H1 (cell line): ENCODE measurements around the gene CP. TPM values are rescaled to one million over a fixed set of nuclear protein-coding genes. Genes with fewer than 3 reads are reported as not detected.

Experiments
- CTCF ChIA-PET: fragments of 300-600 bp; sonication (Branson Sonifier 250); formaldehyde crosslinking; loops from one replicate; lab custom pipeline; 2021; ENCODE audit not compliant: partially characterized antibody; lab: Charles Lee
- POLR2A ChIA-PET: fragments of 300-600 bp; sonication (Branson Sonifier 250); formaldehyde crosslinking; loops from one replicate; lab custom pipeline; 2021; ENCODE audit warnings: inconsistent platforms; ENCODE audit not compliant: partially characterized antibody; lab: Charles Lee
- DNase-seq, 2 experiments: peaks; one replicate each; pipeline versions ENCODE4 v3.0.0 to v3.0.0-alpha.2; 2010 to 2022; ENCODE audit warnings: low spot score in 2 of 2, low read depth in 1 of 2, mixed read lengths in 1 of 2
- FAIRE-seq: peaks from 2 replicates; lab custom pipeline; 2011; peaks lifted over from hg19 to GRCh38; lab: Jason Lieb, UNC
- H2AFZ ChIP-seq: 2 replicates; pipeline ENCODE4 v1.8.1; 2012; ENCODE audit warnings: low read length, inconsistent platforms
- H2AK5ac ChIP-seq: 2 replicates; pipeline ENCODE4 v1.6.1; 2013; ENCODE audit warnings: low read depth, low read length
- H2BK120ac ChIP-seq: replicated peaks from 2 replicates; pipeline ENCODE3; 2013; ENCODE audit warnings: low read depth, low read length, inconsistent platforms
- H2BK12ac ChIP-seq: 2 replicates; pipeline ENCODE4 v1.6.1; 2013; ENCODE audit warnings: low read depth, low read length
- H2BK15ac ChIP-seq: 2 replicates; pipeline ENCODE4 v1.6.1; 2013; ENCODE audit warnings: low read length
- H2BK20ac ChIP-seq: 2 replicates; pipeline ENCODE4 v1.6.1; 2013; ENCODE audit warnings: low read length
- H2BK5ac ChIP-seq: 2 replicates; pipeline ENCODE4 v1.6.1; 2013; ENCODE audit warnings: low read depth, low read length
- H3K14ac ChIP-seq: 2 replicates; pipeline ENCODE4 v1.6.1; 2013; ENCODE audit warnings: inconsistent platforms; ENCODE audit not compliant: insufficient read length
- H3K18ac ChIP-seq: 2 replicates; pipeline ENCODE4 v1.6.1; 2013; ENCODE audit warnings: low read length; ENCODE audit errors: extremely low read depth
- H3K23ac ChIP-seq: 2 replicates; pipeline ENCODE4 v1.6.1; 2013; ENCODE audit warnings: inconsistent platforms; ENCODE audit not compliant: insufficient read length
- H3K23me2 ChIP-seq: 2 replicates; pipeline ENCODE4 v1.6.1; 2013; ENCODE audit warnings: low read depth, low read length
- H3K27ac ChIP-seq: 2 replicates; pipeline ENCODE4 v1.6.1; 2011; ENCODE audit warnings: low read depth, low read length, inconsistent platforms
- H3K27me3 ChIP-seq, 4 experiments: replicated peaks in 1 of 4; 1 replicate in 1 of 4; 2 replicates in 3 of 4; pipeline versions ENCODE4 v1.6.1 to v1.8.1; 2011 to 2013; ENCODE audit warnings: low read length in 3 of 4, mild to moderate bottlenecking in 3 of 4, inconsistent platforms in 2 of 4, mixed read lengths in 2 of 4, moderate library complexity in 1 of 4; ENCODE audit not compliant: control insufficient read depth in 3 of 4, insufficient read depth in 3 of 4; ENCODE audit errors: extremely low read depth in 1 of 4
- H3K36me3 ChIP-seq, 4 experiments: 2 replicates each; pipeline versions ENCODE4 v1.6.1 to v1.8.1; 2011 to 2013; ENCODE audit warnings: mild to moderate bottlenecking in 4 of 4, low read length in 3 of 4, moderate library complexity in 2 of 4, control low read depth in 1 of 4, inconsistent platforms in 1 of 4; ENCODE audit not compliant: insufficient read depth in 4 of 4, control insufficient read depth in 2 of 4
- H3K4ac ChIP-seq: replicated peaks from 2 replicates; pipeline ENCODE3; 2013; ENCODE audit warnings: low read length, low read depth, mixed read lengths, inconsistent platforms; ENCODE audit not compliant: insufficient read length
- H3K4me1 ChIP-seq, 4 experiments: replicated peaks in 1 of 4; 1 replicate in 1 of 4; 2 replicates in 3 of 4; pipeline versions ENCODE4 v1.6.1 to v1.8.1; 2011 to 2013; ENCODE audit warnings: low read length in 3 of 4, inconsistent platforms in 2 of 4, mixed read lengths in 1 of 4; ENCODE audit not compliant: insufficient read depth in 4 of 4, control insufficient read depth in 3 of 4
- H3K4me2 ChIP-seq, 2 experiments: 2 replicates each; pipeline versions ENCODE4 v1.6.1 to v1.8.1; 2011 to 2013; ENCODE audit warnings: low read depth in 2 of 2, low read length in 2 of 2, control low read depth in 1 of 2, inconsistent platforms in 1 of 2, mild to moderate bottlenecking in 1 of 2; ENCODE audit not compliant: insufficient read depth in 1 of 2
- H3K4me3 ChIP-seq, 4 experiments: fragments of 200-600, 300-600 bp in 1 of 4; sonication (generic), shearing (Covaris generic), sonication (Bioruptor Twin) in 1 of 4; 2 replicates each; pipeline versions ENCODE4 v1.5.1 to v1.8.1; 2011 to 2016; ENCODE audit warnings: low read length in 4 of 4, low read depth in 3 of 4, control low read depth in 2 of 4, inconsistent platforms in 2 of 4, mild to moderate bottlenecking in 2 of 4, mixed read lengths in 1 of 4, moderate library complexity in 1 of 4; ENCODE audit not compliant: insufficient read depth in 2 of 4; ENCODE audit errors: extremely low read depth in 1 of 4
- H3K56ac ChIP-seq: replicated peaks from 2 replicates; pipeline ENCODE3; 2013; ENCODE audit warnings: low read depth, mild to moderate bottlenecking, mixed read lengths, low read length, inconsistent platforms; ENCODE audit not compliant: insufficient read length
- H3K79me1 ChIP-seq: 2 replicates; pipeline ENCODE4 v1.6.1; 2013; ENCODE audit warnings: low read depth, low read length, control low read depth
- H3K79me2 ChIP-seq, 2 experiments: 2 replicates each; pipeline versions ENCODE4 v1.6.1 to v1.8.1; 2012 to 2013; ENCODE audit warnings: low read length in 2 of 2, mild to moderate bottlenecking in 2 of 2, inconsistent platforms in 1 of 2; ENCODE audit not compliant: insufficient read depth in 2 of 2, control insufficient read depth in 1 of 2
- H3K9ac ChIP-seq, 4 experiments: replicated peaks in 1 of 4; 1 replicate in 1 of 4; 2 replicates in 3 of 4; pipeline versions ENCODE4 v1.6.1 to v1.8.1; 2011 to 2013; ENCODE audit warnings: low read depth in 3 of 4, low read length in 3 of 4, control low read depth in 2 of 4, mild to moderate bottlenecking in 2 of 4, moderate library complexity in 2 of 4, inconsistent platforms in 1 of 4; ENCODE audit errors: extremely low read depth in 1 of 4
- H3K9me3 ChIP-seq, 2 experiments: 2 replicates each; pipeline versions ENCODE4 v1.6.1 to v1.8.1; 2012 to 2013; ENCODE audit warnings: mild to moderate bottlenecking in 2 of 2, moderate library complexity in 2 of 2, control low read depth in 1 of 2, inconsistent platforms in 1 of 2, low read depth in 1 of 2, low read length in 1 of 2, mixed read lengths in 1 of 2; ENCODE audit not compliant: insufficient read depth in 2 of 2
- H4K20me1 ChIP-seq, 2 experiments: replicated peaks in 1 of 2; 2 replicates each; pipeline versions ENCODE3 to v1.8.1; 2011 to 2013; ENCODE audit warnings: inconsistent platforms in 2 of 2, low read length in 2 of 2, mild to moderate bottlenecking in 1 of 2; ENCODE audit not compliant: insufficient read depth in 2 of 2, control insufficient read depth in 1 of 2
- H4K5ac ChIP-seq: 2 replicates; pipeline ENCODE4 v1.6.1; 2013; ENCODE audit warnings: low read length, low read depth, mixed read lengths, inconsistent platforms; ENCODE audit not compliant: insufficient read length
- H4K8ac ChIP-seq: 2 replicates; pipeline ENCODE4 v1.8.0; 2013; ENCODE audit warnings: mild to moderate bottlenecking, moderate library complexity, low read length, inconsistent platforms; ENCODE audit not compliant: insufficient read depth; ENCODE audit errors: extremely low read depth
- H4K91ac ChIP-seq: replicated peaks from 2 replicates; pipeline ENCODE3; 2013; ENCODE audit warnings: low read length, mixed read lengths, inconsistent platforms; ENCODE audit not compliant: insufficient read length
- ATF2 ChIP-seq: IDR thresholded peaks from 2 replicates; pipeline ENCODE4 v1.6.1; 2012; ENCODE audit warnings: low read length, inconsistent platforms
- BRCA1 ChIP-seq: IDR thresholded peaks from 2 replicates; pipeline ENCODE4 v1.6.1; 2012; ENCODE audit warnings: low read depth, low read length, improper control_type of control experiment
- CHD1 ChIP-seq: IDR thresholded peaks from 2 replicates; pipeline ENCODE4 v1.6.1; 2012; ENCODE audit warnings: low read depth, low read length, improper control_type of control experiment
- CHD2 ChIP-seq: IDR thresholded peaks from 2 replicates; pipeline ENCODE4 v1.6.1; 2012; ENCODE audit warnings: low read length, improper control_type of control experiment
- HDAC6 ChIP-seq: IDR thresholded peaks from one replicate; pipeline ENCODE4 v1.7.1; 2012; ENCODE audit warnings: low read depth, mild to moderate bottlenecking, inconsistent platforms, low read length, moderate library complexity
- TEAD4 ChIP-seq: IDR thresholded peaks from 2 replicates; pipeline ENCODE4 v1.6.1; 2012; ENCODE audit warnings: low read depth, low read length, inconsistent platforms, mixed read lengths
- WGBS, 2 experiments: shearing (Covaris generic) in 1 of 2; methylation state at CpG; one replicate each; pipeline versions ENCODE4 v1.1.6 to v1.1.7; 2013 to 2015; ENCODE audit warnings: low lambda C conversion rate in 2 of 2, mixed read lengths in 2 of 2, inconsistent platforms in 1 of 2, low coverage in 1 of 2, missing lambda C conversion rate in 1 of 2; ENCODE audit not compliant: insufficient replicate concordance in 2 of 2, insufficient coverage in 1 of 2, insufficient read length in 1 of 2; ENCODE audit errors: extremely low coverage in 1 of 2, missing lambda C conversion rate in 1 of 2; 5-methylcytosine and 5-hydroxymethylcytosine counted together
- polyA plus RNA-seq, 7 experiments: library from polyadenylated mRNA; depleted of rRNA in 3 of 7; stranded (reverse) in 5 of 7; unstranded in 2 of 7; fragments of >200 nt in 5 of 7; fragments of 200-250 nt in 2 of 7; gene quantifications; 1 replicate in 5 of 7; 2 replicates in 1 of 7; 4 replicates in 1 of 7; pipeline versions ENCODE4 v1.2.1 to v1.2.3, GENCODE V29; 2011 to 2013; ENCODE audit warnings: missing spikeins in 2 of 7, mixed read lengths in 2 of 7
- total RNA-seq: library from RNA; stranded (reverse); fragmentation: NEBNext Ultra II Directional; extraction: Animal tissue kit (Norgen Biotek cat#: 25700); gene quantifications from 2 replicates; pipeline ENCODE4 v1.2.1, GENCODE V29; 2021

The CP gene
- total and polyA plus RNA-seq, 2 of the 8 experiments (the other 6 are each of a cell fraction or from before 2014, with no cell fraction given): 0.32 to 2.6 TPM

GRCh38 chr3:149212386-149212785, 9.2 kb downstream of the CP start:
- H4K8ac ChIP-seq: no peak overlapping the region
- no peak overlapping the region for H4K91ac ChIP-seq
- H3K79me1 ChIP-seq: no peaks in the 10 kb centered on the region
- no peak overlapping the region for H3K4me3 ChIP-seq
- no peak overlapping the region for H3K4ac ChIP-seq
- ChIA-PET CTCF (interaction anchor here (0.6 to 1.4 kb wide), 5 partner anchors 27 to 595 kb away, joined by 3 read pairs; no protein-coding TSS in a partner anchor), POLR2A (no interaction called here)
- TF ChIP-seq ATF2: no peak
- TF ChIP-seq CHD1: no peak
- no peak for TF ChIP-seq BRCA1
- TF ChIP-seq CHD2: no peak
- no peak for TF ChIP-seq HDAC6
- no peak for TF ChIP-seq TEAD4
- H4K20me1 ChIP-seq: no peaks in the 10 kb centered on the region
- FAIRE-seq (no peak), DNase-seq (no peak)
- no peaks in the 10 kb centered on the region for H3K36me3 ChIP-seq
- 90% methylated on average over 1 of the region's 1 CpG; no CpG with 5 or more reads in 1 of the 2 experiments for WGBS, 2 experiments
- no peak overlapping the region for H2BK20ac ChIP-seq
- no peaks in the 10 kb centered on the region for H3K23me2 ChIP-seq
- H3K23ac ChIP-seq: no peak overlapping the region
- H3K79me2 ChIP-seq: no peaks in the 10 kb centered on the region
- no peak overlapping the region for H2BK12ac ChIP-seq
- no peak overlapping the region for H2AFZ ChIP-seq
- H4K5ac ChIP-seq: no peak overlapping the region
- H3K9me3 ChIP-seq: no peaks in the 10 kb centered on the region
- H3K27me3 ChIP-seq: no peaks in the 10 kb centered on the region
- no peak overlapping the region for H3K56ac ChIP-seq
- H3K9ac ChIP-seq: no peak overlapping the region
- no peak overlapping the region for H2BK5ac ChIP-seq
- H3K27ac ChIP-seq: no peak overlapping the region
- no peak overlapping the region; the same call in 1 of the 2 replicates for H3K18ac ChIP-seq
- H3K14ac ChIP-seq: no peak overlapping the region
- H2BK15ac ChIP-seq: no peak overlapping the region
- H2BK120ac ChIP-seq: no peak overlapping the region
- peaks cover 0 to 3% (median 0%) of the 10 kb centered on the region in 4 experiments; a peak in 1 of 7 replicates for H3K4me1 ChIP-seq
- H2AK5ac ChIP-seq: no peak overlapping the region
- H3K4me2 ChIP-seq: no peak overlapping the region
